HCT116 (cell line): Measurements from ENCODE around the gene TCF20. TPM values are rescaled to one million over a fixed set of nuclear protein-coding genes. Genes with fewer than 3 reads are reported as not detected.

ENCODE experiments used
- ATAC-seq: fragments of 200-7000 bp; cut with Tn5 transposase; 2 replicates; pipeline ENCODE4 v1.9.1; 2020; ENCODE audit warnings: mild to moderate bottlenecking, moderate library complexity
- BruUV-seq: library from RNA; stranded (reverse); fragments of 400-500 nt; replicated peaks from 2 replicates; lab custom pipeline; 2021; lab: Mats Ljungman, UMichigan
- CTCF ChIA-PET: fragments of 300-600 bp; sonication (Branson Sonifier 250); formaldehyde crosslinking; loops from one replicate; lab custom pipeline; 2021; ENCODE audit warnings: antibody characterized with exemption; lab: Charles Lee
- POLR2A ChIA-PET: fragments of 300-600, 350-600 bp; sonication (Branson Sonifier 250); formaldehyde crosslinking; loops from one replicate; lab custom pipeline; 2021; ENCODE audit warnings: antibody characterized with exemption; lab: Charles Lee
- RAD21 ChIA-PET, 2 experiments: fragments of 300-600 bp; sonication (Branson Sonifier 250); formaldehyde crosslinking; loops; one replicate each; lab custom pipeline; 2023; ENCODE audit warnings: low total read pairs in 2 of 2; ENCODE audit not compliant: uncharacterized antibody in 2 of 2, unreplicated experiment in 2 of 2, low non-redundant PET in 1 of 2; lab: Charles Lee
- DNase-seq: peaks from one replicate; pipeline ENCODE4 v3.0.0-alpha.2; 2010; ENCODE audit warnings: low read depth, low spot score
- H2AFZ ChIP-seq: fragments of 200-600 bp; shearing (Covaris generic), sonication (generic); 2 replicates; pipeline ENCODE4 v1.6.1; 2017; ENCODE audit warnings: low read depth, mixed run types, mixed read lengths, antibody characterized with exemption, low read length; ENCODE audit not compliant: poor library complexity, severe bottlenecking
- H3K27ac ChIP-seq: 2 replicates; pipeline ENCODE4 v1.5.1; 2012; ENCODE audit warnings: low read depth, low read length
- H3K27me3 ChIP-seq: fragments of 200-600 bp; sonication (generic); 2 replicates; pipeline ENCODE4 v1.6.1; 2016; ENCODE audit warnings: mixed run types, low read length, mixed read lengths; ENCODE audit not compliant: insufficient read depth
- H3K36me3 ChIP-seq, 2 experiments: fragments of 200-500 bp in 1 of 2; fragments of 200-600 bp in 1 of 2; sonication (Bioruptor generic) in 1 of 2; sonication (generic) in 1 of 2; 2 replicates each; pipeline versions ENCODE4 v1.5.1 to v1.6.1; 2014 to 2016; ENCODE audit warnings: low read length in 2 of 2, inconsistent platforms in 1 of 2, mixed read lengths in 1 of 2, mixed run types in 1 of 2; ENCODE audit not compliant: insufficient read depth in 2 of 2, control insufficient read depth in 1 of 2
- H3K4me1 ChIP-seq, 2 experiments: fragments of 200-600 bp in 1 of 2; sonication (generic) in 1 of 2; 2 replicates each; pipeline versions ENCODE4 v1.5.1 to v1.6.1; 2012 to 2017; ENCODE audit warnings: low read length in 2 of 2, inconsistent platforms in 1 of 2, mild to moderate bottlenecking in 1 of 2, mixed read lengths in 1 of 2, mixed run types in 1 of 2, moderate library complexity in 1 of 2; ENCODE audit not compliant: insufficient read depth in 2 of 2, control insufficient read depth in 1 of 2
- H3K4me2 ChIP-seq: fragments of 200-600 bp; sonication (generic); 2 replicates; pipeline ENCODE4 v1.6.1; 2017; ENCODE audit warnings: mixed run types, low read length, mixed read lengths
- H3K4me3 ChIP-seq, 2 experiments: fragments of 200-600 bp in 1 of 2; sonication (generic) in 1 of 2; replicated peaks in 1 of 2; 2 replicates each; pipeline ENCODE4 v1.5.1; 2011 to 2016; ENCODE audit warnings: low read length in 2 of 2, control low read depth in 1 of 2, low read depth in 1 of 2, mild to moderate bottlenecking in 1 of 2, mixed read lengths in 1 of 2, mixed run types in 1 of 2
- H3K79me2 ChIP-seq: fragments of 200-600 bp; sonication (generic); 2 replicates; pipeline ENCODE4 v1.6.1; 2017; ENCODE audit warnings: mild to moderate bottlenecking, mixed run types, low read length, moderate library complexity, mixed read lengths; ENCODE audit not compliant: insufficient read depth
- H3K9ac ChIP-seq: fragments of 200-600 bp; sonication (generic); 2 replicates; pipeline ENCODE4 v1.6.1; 2016; ENCODE audit warnings: low read length, mixed read lengths
- H3K9me2 ChIP-seq: fragments of 200-600 bp; sonication (generic), shearing (Covaris generic); 2 replicates; pipeline ENCODE4 v1.6.1; 2017; ENCODE audit warnings: mixed run types, mild to moderate bottlenecking, moderate library complexity; ENCODE audit not compliant: insufficient read depth
- H3K9me3 ChIP-seq, 2 experiments: fragments of 200-500 bp in 1 of 2; fragments of 200-600 bp in 1 of 2; sonication (Bioruptor generic) in 1 of 2; sonication (generic) in 1 of 2; 2 replicates each; pipeline ENCODE4 v1.6.1; 2014 to 2017; ENCODE audit warnings: low read length in 2 of 2, mixed read lengths in 2 of 2, inconsistent platforms in 1 of 2, low read depth in 1 of 2, mild to moderate bottlenecking in 1 of 2, mixed run types in 1 of 2, moderate library complexity in 1 of 2; ENCODE audit not compliant: control insufficient read depth in 1 of 2, insufficient read depth in 1 of 2
- H4K20me1 ChIP-seq: fragments of 200-600 bp; sonication (generic), shearing (Covaris generic); 2 replicates; pipeline ENCODE4 v1.6.1; 2017; ENCODE audit warnings: mixed run types, mild to moderate bottlenecking, moderate library complexity; ENCODE audit not compliant: insufficient read depth
- ATF3 ChIP-seq: IDR thresholded peaks from 2 replicates; pipeline ENCODE4 v1.6.1; 2012
- CBX3 ChIP-seq: IDR thresholded peaks from 2 replicates; pipeline ENCODE4 v1.6.1; 2012; ENCODE audit warnings: low read depth
- CEBPB ChIP-seq: IDR thresholded peaks from 2 replicates; pipeline ENCODE4 v1.6.1; 2012; ENCODE audit warnings: low read depth
- CTCF ChIP-seq, 3 experiments: fragments of 200-600 bp in 1 of 3; sonication (generic) in 1 of 3; IDR thresholded peaks in 2 of 3; conservative IDR thresholded peaks in 1 of 3; 2 replicates each; pipeline ENCODE4 v1.5.1; 2012 to 2017; ENCODE audit warnings: low read depth in 2 of 3, low read length in 2 of 3, antibody characterized with exemption in 1 of 3, borderline replicate concordance in 1 of 3, control low read depth in 1 of 3, mild to moderate bottlenecking in 1 of 3, mixed read lengths in 1 of 3, mixed run types in 1 of 3, moderate library complexity in 1 of 3; ENCODE audit not compliant: insufficient read depth in 1 of 3
- EGR1 ChIP-seq: IDR thresholded peaks from 2 replicates; pipeline ENCODE4 v1.6.1; 2012; ENCODE audit warnings: low read depth
- ELF1 ChIP-seq: IDR thresholded peaks from 2 replicates; pipeline ENCODE4 v1.6.1; 2012; ENCODE audit warnings: low read depth, borderline replicate concordance
- EZH2phosphoT487 ChIP-seq: fragments of 200-600 bp; IDR thresholded peaks from 2 replicates; pipeline ENCODE4 v1.6.1; 2018; ENCODE audit warnings: antibody characterized with exemption, borderline replicate concordance
- FOSL1 ChIP-seq: IDR thresholded peaks from 2 replicates; pipeline ENCODE4 v1.6.1; 2012; ENCODE audit warnings: low read depth
- JUND ChIP-seq: IDR thresholded peaks from 2 replicates; pipeline ENCODE4 v1.6.1; 2012
- MAX ChIP-seq: IDR thresholded peaks from 2 replicates; pipeline ENCODE4 v1.6.1; 2012
- POLR2A ChIP-seq: IDR thresholded peaks from 2 replicates; pipeline ENCODE4 v1.7.0; 2011; ENCODE audit warnings: borderline replicate concordance; ENCODE audit not compliant: insufficient read depth, insufficient read length; ENCODE audit errors: extremely low read depth
- POLR2AphosphoS5 ChIP-seq: IDR thresholded peaks from 2 replicates; pipeline ENCODE4 v1.6.1; 2011; ENCODE audit warnings: mild to moderate bottlenecking, low read depth, low read length, moderate library complexity
- RAD21 ChIP-seq: IDR thresholded peaks from 2 replicates; pipeline ENCODE4 v1.6.1; 2012; ENCODE audit warnings: low read depth, mild to moderate bottlenecking
- REST ChIP-seq: IDR thresholded peaks from 2 replicates; pipeline ENCODE4 v1.6.1; 2012; ENCODE audit warnings: low read depth
- SIN3A ChIP-seq: IDR thresholded peaks from 2 replicates; pipeline ENCODE4 v1.6.1; 2012; ENCODE audit warnings: low read depth
- SP1 ChIP-seq: IDR thresholded peaks from 2 replicates; pipeline ENCODE4 v1.6.1; 2012; ENCODE audit warnings: low read depth
- SRF ChIP-seq: IDR thresholded peaks from 2 replicates; pipeline ENCODE4 v1.6.1; 2012; ENCODE audit warnings: low read depth
- TCF7L2 ChIP-seq: IDR thresholded peaks from 2 replicates; pipeline ENCODE4 v1.7.0; 2011; ENCODE audit warnings: borderline replicate concordance, inconsistent platforms; ENCODE audit not compliant: insufficient read depth, insufficient read length; ENCODE audit errors: extremely low read depth
- YY1 ChIP-seq: IDR thresholded peaks from 2 replicates; pipeline ENCODE4 v1.6.1; 2011; ENCODE audit warnings: low read length, low read depth, moderate library complexity, mild to moderate bottlenecking; ENCODE audit not compliant: insufficient replicate concordance; ENCODE audit errors: extremely low read depth
- ZFX ChIP-seq: fragments of 450-650 bp; IDR thresholded peaks from 2 replicates; pipeline ENCODE4 v1.6.1; 2017
- intact Hi-C: fragments of 100-400 bp; cut with micrococcal nuclease; formaldehyde crosslinking; loops from 2 replicates; pipeline ENCODE4 v1.10.0; 2022
- total RNA-seq: library from RNA; stranded (reverse); gene quantifications from one replicate; pipeline ENCODE4 v1.2.1, GENCODE V29; 2021; ENCODE audit not compliant: unreplicated experiment

Gene TCF20
- total RNA-seq, 1 experiment from 2014 or later = 66.7 TPM

- H3K79me2 ChIP-seq = no peaks in the 10 kb centered on the region
- H3K36me3 ChIP-seq = no peaks in the 10 kb centered on the region
- H3K4me3 ChIP-seq = peak overlapping the region in 1 of 2 experiments; percentile 34; a peak in 2 of 4 replicates
- DNase-seq (peak; percentile 75), ATAC-seq (peak; percentile 87)
- no peak overlapping the region for H2AFZ ChIP-seq
- intact Hi-C loops = loop anchor here (1.0 kb wide), 1 partner anchor 145 kb away; no protein-coding TSS in a partner anchor
- no peaks in the 10 kb centered on the region for H4K20me1 ChIP-seq
- ChIA-PET CTCF (interaction anchor here (1.2 kb wide), 1 partner anchor 54 kb away, joined by 3 read pairs; no protein-coding TSS in a partner anchor), POLR2A (no interaction called here), RAD21 (no interaction called here)
- H3K9me3 ChIP-seq = no peaks in the 10 kb centered on the region
- no peaks in the 10 kb centered on the region for H3K27me3 ChIP-seq
- peaks cover 46 to 65% of the 10 kb centered on the region in 2 experiments for H3K4me1 ChIP-seq
- no peaks in the 10 kb centered on the region for H3K9me2 ChIP-seq
- H3K9ac ChIP-seq = peak overlapping the region; percentile 32; the same call in 1 of the 2 replicates
- H3K4me2 ChIP-seq = peak overlapping the region; percentile 78
- BruUV-seq = no TSS peak
- H3K27ac ChIP-seq = peak overlapping the region; percentile 38
- peak; percentile 64 to 76 (median 67); a peak in 5 of 6 replicates for TF ChIP-seq CTCF (IDR thresholded peaks at IDR 0.05 in 2 of 3, conservative IDR thresholded peaks at IDR 0.05 in 1 of 3; ENCODE audit: borderline replicate concordance in 1 of 3, insufficient read depth in 1 of 3, low read depth in 2 of 3, low read length in 2 of 3)
- TF ChIP-seq EGR1 = no peak
- no peak; the same call in 1 of the 2 replicates for TF ChIP-seq CBX3
- no peak for TF ChIP-seq ZFX
- no peak for TF ChIP-seq EZH2phosphoT487
- no peak for TF ChIP-seq ATF3
- TF ChIP-seq POLR2AphosphoS5 = peak; percentile 26; the same call in 1 of the 2 replicates
- TF ChIP-seq SP1 = peak; percentile 66
- TF ChIP-seq CEBPB = no peak; the same call in 1 of the 2 replicates
- TF ChIP-seq MAX = peak; percentile 71
- peak; percentile 66 for TF ChIP-seq TCF7L2
- TF ChIP-seq YY1 = no peak
- peak; percentile 77 for TF ChIP-seq RAD21
- TF ChIP-seq SRF = no peak
- TF ChIP-seq SIN3A = peak; percentile 80; the same call in 1 of the 2 replicates
- TF ChIP-seq FOSL1 = peak; percentile 71
- no peak; the same call in none of the 2 replicates for TF ChIP-seq JUND
- no peak for TF ChIP-seq POLR2A
- TF ChIP-seq ELF1 = no peak
- TF ChIP-seq REST = no peak
Measured at GRCh38 chr22:42313804-42314581, 43.5 kb upstream of the TCF20 start.
